HCEC 1CT (cell line): ENCODE results near the gene STEAP2.

Source experiments
- DNase-seq: peaks from one replicate; pipeline ENCODE4 v3.0.0-alpha.2; 2017

The STEAP2 gene

DNA sequence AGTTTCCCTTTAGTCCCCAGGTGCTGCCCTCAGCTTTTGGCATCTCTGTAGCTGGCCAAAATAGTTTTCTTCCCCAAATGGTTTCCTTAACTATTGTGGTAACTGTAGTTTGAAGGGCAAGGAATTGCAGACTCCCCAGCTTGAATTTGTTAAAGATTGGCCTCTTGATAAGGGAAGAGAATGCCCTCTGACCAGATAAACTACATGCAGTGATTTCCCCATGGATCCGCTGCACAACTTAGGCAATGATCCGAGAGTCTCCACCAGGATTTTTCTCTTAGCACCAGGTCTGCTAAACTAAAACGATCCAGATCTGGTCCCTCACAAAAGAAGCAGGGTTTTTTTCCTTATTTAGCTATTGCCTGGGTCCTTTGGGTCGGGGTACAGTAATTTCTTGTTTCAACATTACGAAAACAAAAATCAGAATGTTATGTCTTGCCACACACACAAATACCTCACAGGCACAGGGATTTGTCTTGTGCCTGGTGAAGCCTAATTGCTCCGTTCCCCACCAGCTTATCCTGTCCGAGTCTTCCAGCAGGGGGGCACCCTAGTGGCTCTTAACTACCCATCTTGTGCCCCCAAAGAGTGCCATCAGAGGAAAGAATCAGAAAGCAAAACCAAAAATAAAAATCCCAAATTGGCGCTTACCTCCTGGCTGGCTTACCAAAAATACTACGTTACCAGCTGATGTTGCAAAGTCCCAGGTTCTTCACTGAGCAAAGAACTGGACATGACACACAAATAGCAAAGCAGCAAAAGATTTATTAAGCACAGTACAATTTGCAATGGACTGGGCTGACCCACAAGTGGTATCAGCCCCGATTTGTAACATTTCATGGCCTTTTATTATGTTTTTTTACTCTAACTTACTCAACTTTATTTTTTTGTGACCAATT lies 16.4 kb upstream of the STEAP2 start:
- no peak for DNase-seq

DNA sequence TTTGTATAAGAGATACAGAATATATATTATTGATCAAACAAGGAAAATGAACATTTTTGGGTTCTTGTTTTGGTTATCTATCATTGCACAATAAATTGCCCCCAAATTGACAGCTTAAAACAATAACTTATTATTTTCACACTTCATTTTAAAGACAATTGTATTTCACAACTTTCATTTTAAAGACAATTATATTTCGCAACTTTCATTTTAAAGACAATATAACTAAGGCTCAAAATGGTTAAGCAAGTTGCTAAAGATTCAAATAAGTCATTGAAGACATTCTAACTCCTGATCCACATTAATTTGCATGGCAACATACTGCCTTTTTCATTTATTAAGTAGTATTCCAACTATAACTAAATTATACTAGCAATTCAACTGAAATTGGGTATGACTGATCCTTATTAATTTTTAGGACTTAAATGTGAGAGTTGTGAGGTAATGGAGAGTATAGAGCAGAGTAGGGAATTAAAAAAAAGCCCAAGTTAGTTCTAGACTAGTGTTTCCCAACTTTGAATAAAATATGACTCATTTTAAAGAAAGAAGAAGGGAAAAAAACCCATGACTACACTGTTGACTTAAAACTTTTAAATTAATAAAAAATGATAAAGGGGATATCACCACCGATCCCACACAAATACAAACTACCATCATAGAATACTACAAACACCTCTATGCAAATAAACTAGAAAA lies 9.9 kb upstream of the STEAP2 start:
- DNase-seq = no peak

DNA sequence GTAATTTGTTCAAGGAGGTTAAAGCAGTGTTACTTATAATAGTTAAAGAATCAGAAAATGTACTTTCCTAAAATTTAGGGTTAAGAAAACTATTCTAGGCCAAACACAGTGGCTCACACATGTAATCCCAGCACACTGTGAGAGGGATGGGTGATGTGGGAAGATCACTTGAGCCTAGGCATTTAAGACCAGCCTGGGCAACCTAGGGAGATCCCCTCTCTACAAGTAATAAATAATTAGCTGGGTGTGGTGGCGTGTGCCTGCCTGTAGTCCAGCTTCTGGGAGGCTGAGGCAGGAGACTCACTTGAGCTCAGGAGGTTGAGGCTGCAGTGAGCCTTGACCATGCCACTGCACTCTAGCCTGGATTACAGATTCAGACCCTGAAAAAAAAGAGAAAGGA lies 3.6 kb upstream of the STEAP2 start:
- no peak for DNase-seq

DNA sequence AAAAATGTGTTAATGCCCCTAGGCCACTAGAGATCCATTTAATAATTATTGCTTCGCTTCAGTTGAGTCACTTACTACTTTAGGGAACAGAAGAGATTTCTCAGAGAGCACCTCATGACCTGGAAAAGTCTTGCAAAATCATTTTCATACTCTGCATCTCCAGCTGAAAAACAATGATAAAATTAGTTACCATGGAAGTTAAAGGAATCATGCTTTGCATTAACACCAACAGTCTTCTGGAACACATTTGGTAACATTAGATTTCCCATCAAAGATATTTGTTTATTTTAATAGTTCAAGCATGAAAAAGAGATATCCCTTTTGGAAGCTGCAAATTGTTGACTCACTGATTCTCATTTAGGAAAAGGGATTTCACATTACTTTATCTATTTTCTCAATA lies 1.8 kb upstream of the STEAP2 start:
- peak; percentile 55 for DNase-seq

DNA sequence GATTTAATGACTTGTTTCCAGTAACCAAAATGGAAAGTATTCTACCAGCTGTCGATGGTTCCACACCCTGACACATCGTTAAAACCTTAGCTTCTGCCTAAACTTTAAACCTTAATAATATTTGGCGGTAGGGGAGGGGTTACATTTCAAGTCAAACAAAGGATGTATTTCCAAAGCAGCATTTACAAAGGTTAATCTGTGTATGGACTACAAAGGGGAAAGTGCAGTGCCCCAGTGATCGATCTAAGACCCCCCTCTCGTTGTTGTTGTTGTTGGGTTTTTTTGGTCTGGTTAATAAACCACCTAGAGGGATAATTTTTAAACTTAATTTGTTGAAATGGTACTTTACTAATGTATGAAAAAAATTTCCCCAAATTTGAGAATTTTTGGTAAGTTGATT lies 1.1 kb upstream of the STEAP2 start:
- no peak for DNase-seq

DNA sequence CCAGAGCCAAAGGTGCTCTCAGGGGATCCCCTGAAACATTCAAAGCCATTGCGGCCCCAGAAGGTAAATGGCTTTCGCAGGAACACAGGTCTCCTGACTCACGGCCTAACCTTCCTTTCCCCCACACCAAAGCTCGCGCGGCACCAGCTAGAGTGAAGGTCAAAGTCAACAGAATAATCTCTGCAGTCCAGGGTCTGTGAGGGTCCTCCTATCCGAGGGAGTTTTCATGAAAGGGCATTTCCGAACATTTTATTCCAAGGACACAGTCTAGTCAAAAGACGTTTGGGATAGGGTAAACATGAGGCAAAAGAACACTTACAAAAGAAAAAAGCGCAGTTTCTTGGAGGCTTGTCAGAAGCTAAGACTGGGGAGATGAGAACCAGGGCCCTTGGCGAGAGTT lies 559 bp upstream of the STEAP2 start:
- no peak for DNase-seq

DNA sequence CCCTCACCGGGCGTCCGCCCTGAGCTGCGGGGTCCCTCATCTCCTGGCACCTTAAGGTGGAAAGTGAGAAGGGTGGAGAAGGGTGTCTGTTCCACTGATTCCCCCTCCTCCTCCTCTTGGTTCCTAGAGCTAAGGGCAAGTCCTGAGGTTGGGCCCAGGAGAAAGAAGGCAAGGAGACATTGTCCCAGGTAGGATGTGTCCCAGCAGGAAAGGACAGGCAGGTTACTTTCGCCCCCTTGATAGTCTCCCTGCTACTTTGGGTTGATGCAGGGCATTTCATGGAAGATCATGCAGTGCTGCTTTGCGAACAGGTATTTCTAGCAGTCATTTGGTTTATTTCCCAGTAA lies 582 bp downstream of the STEAP2 start:
- no peak for DNase-seq

DNA sequence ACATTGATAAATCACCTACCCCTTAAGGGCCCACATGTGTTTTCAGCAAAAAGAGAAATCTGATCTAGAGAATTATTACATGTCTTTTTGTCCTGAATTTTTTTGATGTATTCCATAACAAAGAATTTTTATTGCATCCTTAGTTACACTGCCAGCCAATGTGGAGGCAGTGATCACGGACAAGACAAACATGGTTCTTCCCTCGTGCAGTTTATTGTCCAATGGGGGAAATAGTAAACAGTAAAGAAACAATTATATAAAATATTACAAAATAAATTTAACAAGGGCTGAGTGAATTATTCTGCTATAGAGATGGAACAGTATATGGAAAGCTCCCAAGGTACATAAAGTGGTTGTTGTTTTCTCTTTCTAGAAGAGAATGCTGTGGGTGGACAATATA lies 2.0 kb downstream of the STEAP2 start:
- no peak for DNase-seq

DNA sequence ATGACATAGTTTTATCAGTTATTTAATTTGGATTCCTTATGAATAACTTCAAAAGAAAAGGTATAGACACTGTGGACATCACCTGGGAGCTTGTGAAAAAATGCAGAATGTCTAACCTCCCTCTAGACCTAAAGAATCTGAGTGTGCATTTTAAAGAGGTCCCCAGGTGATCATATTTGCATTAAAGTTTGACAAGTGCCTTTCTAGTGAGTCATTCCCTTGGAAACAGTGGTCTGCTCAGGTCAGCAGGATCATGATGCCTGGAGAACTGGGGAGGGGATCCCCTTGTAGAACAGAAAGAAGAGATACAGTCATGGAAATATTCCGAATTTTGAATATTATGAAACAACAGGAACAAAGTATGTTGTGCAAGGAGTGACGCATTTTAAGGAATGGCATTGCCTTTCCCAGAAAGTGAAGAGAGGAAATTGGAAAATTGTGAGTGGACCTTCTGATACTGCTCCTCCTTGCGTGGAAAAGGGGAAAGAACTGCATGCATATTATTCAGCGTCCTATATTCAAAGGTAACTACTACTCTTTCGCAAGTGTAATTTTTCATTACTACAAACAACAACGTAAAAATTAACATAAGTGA lies 4.6 kb downstream of the STEAP2 start:
- DNase-seq = peak; percentile 35

DNA sequence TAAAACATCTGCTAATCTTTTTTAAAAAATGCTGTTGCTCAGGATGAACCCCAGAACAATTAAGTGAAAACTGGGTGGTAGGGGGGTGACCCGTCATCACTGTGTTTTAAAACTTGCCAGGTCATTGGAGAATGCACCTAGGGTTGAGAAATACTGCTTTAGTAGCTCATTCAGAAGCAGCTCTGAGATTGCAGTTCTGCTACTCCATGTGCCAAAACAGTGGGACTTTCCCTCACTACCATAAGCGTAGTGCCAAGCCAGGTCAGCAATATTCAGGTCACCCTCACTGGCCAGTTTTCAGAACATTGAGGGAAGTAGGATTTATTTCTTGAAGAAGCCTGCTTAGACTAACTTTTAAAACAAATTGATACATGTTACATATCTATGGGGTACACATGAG lies 5.2 kb downstream of the STEAP2 start:
- no peak for DNase-seq

DNA sequence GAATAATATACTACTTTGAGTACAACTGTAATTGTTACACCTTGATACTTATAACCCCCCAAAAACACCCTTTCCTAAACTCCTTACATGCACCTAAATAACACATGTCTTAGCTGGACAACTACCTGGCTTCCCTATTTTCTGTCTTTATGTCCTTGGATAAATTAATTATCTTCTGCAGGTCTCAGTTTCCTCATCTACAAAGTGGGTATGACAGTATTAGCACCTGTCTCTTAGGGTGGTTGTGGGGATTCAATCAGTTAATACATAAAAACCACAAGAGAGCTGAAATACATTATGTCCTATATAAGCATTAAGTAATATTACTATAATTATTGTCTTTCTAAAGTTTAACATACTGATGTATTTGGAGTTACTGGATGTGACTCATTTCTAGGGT lies 10.8 kb downstream of the STEAP2 start:
- no peak for DNase-seq

DNA sequence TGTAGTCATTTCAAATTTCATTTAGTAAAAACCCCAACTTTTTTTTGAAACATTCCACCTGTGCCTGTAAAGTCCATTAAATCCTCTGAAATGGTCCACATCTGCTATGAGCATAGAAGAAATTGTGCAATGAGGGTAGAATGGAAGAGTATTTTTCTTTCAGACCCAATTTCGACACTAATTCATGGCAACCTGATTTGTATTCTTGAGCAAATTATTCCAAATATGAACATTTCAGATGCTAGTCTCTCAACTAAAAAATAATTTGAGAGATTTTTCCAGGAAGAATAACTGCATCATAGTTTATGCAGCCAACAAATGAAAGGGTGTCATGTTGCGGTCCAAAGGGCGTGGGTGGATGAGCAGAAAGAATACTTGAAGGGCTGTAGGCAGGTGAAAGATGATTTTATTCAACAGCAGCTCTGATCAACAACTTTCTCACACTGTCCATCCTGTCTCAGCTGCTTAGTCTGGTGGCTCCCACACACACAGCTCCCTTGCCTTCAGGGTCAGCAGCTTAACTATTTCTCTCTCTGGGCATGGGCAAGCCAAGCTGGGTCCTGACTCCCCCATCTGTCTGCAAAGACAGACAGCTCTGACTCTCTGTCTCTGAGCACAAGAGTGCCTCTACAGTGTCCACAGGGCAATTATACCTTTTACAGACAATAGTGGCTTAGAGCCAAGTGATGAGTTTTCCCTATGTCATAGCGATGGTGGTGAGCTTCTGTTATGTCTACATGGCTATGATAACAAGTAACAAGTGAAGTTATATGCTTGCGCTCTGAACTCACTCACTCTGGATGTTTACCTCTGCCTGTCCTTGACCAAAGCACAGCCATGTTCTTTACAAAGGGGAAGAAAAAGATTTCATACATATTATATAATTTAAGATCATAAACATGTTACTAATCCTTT lies 11.5 kb downstream of the STEAP2 start:
- DNase-seq = peak; percentile 89

DNA sequence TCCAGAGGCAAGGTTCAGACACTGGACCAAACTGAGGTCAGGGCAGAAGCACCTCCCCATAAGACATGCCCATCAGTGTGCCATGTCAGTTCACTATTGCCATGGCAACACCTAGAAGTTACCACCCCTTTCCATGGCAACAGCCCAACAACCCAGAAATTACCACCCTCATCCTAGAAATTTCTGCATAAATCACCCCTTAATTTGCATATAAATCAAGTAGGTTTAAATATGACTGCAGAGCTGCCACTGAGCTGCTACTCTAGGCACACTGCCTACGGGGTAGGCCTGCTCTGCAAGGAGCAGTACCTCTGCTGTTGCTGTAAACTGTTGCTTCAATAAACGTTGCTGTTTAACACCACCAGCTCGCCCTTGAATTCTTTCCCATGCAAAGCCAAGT lies 12.7 kb downstream of the STEAP2 start:
- DNase-seq = no peak

DNA sequence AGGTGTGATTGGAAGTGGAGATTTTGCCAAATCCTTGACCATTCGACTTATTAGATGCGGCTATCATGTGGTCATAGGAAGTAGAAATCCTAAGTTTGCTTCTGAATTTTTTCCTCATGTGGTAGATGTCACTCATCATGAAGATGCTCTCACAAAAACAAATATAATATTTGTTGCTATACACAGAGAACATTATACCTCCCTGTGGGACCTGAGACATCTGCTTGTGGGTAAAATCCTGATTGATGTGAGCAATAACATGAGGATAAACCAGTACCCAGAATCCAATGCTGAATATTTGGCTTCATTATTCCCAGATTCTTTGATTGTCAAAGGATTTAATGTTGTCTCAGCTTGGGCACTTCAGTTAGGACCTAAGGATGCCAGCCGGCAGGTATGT lies 13.6 kb downstream of the STEAP2 start:
- DNase-seq = no peak

DNA sequence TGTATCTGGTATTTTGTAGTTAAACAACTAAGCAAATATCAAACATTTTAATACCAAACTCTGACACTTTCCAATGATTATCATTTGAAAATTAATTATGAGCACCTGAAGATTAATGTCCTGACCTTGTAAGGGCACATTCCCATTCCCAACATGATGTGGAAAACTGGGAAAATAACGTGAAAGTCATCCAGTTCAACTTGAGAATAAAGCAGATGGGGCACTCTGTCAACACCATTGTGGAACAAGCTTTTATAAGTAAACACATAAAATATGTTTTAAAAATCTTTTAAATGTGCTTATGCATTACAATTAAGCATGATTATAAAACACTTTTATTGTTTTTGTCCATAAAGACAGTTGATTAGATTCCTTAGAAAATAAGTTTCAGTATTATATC lies 14.1 kb downstream of the STEAP2 start:
- no peak for DNase-seq

DNA sequence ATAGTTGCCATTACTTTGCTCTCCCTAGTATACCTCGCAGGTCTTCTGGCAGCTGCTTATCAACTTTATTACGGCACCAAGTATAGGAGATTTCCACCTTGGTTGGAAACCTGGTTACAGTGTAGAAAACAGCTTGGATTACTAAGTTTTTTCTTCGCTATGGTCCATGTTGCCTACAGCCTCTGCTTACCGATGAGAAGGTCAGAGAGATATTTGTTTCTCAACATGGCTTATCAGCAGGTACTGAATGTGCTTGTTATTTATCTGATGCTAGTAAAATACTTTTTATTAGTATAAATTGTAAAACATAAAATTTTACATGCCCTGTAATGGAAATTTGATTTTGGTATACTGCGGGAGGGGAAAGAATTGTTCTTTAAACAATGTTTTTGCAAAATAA lies 15.7 kb downstream of the STEAP2 start:
- no peak for DNase-seq

DNA sequence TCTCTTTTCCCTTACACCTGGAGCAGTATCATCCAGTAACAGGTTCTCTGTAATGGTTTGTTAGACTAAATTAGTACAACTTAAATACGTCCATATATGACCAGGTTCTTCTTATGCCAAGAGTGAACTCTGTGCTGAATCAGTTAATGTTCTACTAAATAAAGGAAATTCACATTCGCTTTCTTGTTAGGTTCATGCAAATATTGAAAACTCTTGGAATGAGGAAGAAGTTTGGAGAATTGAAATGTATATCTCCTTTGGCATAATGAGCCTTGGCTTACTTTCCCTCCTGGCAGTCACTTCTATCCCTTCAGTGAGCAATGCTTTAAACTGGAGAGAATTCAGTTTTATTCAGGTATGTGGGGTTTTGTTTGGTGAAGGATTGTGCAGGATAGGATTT lies 18.1 kb downstream of the STEAP2 start:
- no peak for DNase-seq

DNA sequence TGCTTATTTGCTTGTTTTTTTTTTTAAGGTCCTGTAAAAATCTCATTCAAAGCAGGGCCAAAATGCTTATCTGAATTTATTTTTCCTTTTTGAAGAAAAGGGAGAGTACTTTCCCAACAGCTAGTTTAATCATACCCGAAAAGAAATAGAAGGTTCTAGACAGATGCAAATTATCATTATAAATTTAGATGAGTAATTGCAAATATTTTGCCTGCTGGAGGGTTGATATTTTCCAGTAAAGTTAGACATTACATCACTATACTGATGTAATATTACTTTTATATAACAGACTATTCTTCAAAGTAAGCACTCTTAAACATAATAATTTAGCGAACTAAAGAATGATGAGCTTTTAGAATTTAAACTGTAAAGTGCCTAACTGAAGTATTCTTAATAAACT lies 19.3 kb downstream of the STEAP2 start:
- no peak for DNase-seq

DNA sequence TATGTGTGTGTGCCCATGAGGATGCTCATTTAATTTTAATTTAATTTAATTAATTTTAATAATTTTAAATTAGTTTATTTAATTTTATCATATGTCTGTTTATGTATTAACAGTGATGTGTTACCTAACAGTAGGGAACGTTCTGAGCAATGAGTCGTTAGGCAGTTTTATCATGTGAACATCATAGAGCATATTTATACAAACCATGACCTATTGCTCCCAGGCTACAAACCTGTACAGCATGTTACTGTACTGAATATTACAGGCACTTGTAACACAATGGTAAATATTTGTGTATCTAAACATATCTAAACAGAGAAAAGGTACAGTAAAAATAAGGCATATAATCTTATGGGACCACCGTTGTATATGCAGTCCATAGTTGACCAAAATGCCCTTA lies 19.8 kb downstream of the STEAP2 start:
- DNase-seq = no peak

DNA sequence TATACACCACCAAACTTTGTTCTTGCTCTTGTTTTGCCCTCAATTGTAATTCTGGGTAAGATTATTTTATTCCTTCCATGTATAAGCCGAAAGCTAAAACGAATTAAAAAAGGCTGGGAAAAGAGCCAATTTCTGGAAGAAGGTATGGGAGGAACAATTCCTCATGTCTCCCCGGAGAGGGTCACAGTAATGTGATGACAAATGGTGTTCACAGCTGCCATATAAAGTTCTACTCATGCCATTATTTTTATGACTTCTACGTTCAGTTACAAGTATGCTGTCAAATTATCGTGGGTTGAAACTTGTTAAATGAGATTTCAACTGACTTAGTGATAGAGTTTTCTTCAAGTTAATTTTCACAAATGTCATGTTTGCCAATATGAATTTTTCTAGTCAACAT lies 20.9 kb downstream of the STEAP2 start:
- DNase-seq = no peak

DNA sequence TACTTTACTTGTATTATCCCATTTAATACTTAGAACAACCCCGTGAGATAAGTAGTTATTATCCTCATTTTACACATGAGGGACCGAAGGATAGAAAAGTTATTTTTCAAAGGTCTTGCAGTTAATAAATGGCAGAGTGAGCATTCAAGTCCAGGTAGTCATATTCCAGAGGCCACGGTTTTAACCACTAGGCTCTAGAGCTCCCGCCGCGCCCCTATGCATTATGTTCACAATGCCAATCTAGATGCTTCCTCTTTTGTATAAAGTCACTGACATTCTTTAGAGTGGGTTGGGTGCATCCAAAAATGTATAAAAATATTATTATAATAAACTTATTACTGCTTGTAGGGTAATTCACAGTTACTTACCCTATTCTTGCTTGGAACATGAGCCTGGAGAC lies 22.0 kb downstream of the STEAP2 start:
- DNase-seq = no peak

DNA sequence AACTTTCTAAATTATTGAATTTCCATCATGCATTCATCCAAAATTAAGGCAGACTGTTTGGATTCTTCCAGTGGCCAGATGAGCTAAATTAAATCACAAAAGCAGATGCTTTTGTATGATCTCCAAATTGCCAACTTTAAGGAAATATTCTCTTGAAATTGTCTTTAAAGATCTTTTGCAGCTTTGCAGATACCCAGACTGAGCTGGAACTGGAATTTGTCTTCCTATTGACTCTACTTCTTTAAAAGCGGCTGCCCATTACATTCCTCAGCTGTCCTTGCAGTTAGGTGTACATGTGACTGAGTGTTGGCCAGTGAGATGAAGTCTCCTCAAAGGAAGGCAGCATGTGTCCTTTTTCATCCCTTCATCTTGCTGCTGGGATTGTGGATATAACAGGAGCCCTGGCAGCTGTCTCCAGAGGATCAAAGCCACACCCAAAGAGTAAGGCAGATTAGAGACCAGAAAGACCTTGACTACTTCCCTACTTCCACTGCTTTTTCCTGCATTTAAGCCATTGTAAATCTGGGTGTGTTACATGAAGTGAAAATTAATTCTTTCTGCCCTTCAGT lies 25.3 kb downstream of the STEAP2 start:
- DNase-seq = no peak

DNA sequence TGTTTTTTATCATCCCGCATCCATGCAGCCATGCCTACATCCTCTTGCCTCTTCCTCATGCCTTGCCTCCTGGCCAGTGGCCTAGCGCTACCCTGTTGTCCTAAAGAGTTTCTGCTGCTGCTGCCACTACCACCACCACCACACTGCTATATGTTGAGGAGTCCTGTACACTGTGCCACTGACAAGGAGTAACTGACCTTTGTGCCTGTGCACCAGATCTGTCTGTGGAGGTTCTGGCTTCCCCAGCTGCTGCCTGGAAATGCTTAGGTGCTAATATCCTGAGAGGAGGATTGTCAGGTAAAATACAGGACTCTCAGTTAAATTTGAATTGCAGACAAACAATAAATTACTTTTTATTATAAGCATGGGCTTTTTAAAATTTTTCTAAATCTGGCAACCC lies 26.5 kb downstream of the STEAP2 start:
- DNase-seq = no peak
